HG03571 (cell line): ENCODE data around the gene XIRP2.

ENCODE experiments used
- ATAC-seq: cut with Tn5 transposase; IDR thresholded peaks from one replicate; pipeline ENCODE4 v1.9.1; 2021; ENCODE audit not compliant: unreplicated experiment

Gene XIRP2, protein sequence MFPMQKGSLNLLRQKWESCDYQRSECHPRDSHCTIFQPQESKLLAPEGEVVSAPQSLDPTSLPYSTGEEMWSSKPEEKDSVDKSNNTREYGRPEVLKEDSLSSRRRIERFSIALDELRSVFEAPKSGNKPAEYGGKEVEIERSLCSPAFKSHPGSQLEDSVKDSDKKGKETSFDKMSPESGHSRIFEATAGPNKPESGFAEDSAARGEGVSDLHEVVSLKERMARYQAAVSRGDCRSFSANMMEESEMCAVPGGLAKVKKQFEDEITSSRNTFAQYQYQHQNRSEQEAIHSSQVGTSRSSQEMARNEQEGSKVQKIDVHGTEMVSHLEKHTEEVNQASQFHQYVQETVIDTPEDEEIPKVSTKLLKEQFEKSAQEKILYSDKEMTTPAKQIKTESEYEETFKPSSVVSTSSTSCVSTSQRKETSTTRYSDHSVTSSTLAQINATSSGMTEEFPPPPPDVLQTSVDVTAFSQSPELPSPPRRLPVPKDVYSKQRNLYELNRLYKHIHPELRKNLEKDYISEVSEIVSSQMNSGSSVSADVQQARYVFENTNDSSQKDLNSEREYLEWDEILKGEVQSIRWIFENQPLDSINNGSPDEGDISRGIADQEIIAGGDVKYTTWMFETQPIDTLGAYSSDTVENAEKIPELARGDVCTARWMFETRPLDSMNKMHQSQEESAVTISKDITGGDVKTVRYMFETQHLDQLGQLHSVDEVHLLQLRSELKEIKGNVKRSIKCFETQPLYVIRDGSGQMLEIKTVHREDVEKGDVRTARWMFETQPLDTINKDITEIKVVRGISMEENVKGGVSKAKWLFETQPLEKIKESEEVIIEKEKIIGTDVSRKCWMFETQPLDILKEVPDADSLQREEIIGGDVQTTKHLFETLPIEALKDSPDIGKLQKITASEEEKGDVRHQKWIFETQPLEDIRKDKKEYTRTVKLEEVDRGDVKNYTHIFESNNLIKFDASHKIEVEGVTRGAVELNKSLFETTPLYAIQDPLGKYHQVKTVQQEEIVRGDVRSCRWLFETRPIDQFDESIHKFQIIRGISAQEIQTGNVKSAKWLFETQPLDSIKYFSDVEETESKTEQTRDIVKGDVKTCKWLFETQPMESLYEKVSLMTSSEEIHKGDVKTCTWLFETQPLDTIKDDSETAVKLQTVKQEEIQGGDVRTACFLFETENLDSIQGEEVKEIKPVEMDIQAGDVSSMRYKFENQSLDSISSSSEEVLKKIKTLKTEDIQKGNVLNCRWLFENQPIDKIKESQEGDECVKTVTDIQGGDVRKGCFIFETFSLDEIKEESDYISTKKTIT (N-terminal part only)

DNA sequence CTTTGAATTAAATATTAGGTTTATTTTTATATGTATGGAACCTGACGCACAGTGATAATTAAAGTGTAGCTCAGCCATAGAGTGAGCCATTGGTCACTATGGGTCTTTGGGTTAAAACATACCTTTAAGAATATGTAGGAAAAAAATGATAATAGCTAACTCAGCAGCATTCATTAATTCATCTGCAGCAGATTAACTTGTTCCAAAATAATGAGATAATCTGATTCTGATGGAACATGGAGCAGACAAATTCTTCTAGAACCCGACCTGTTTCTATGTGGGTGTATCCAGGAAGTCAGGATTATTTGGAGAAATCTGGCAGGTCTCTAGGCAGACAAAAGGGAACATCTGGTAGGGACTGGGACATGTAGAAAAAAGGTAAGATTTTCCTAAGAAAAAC is at the start of gene XIRP2:
Gene XIRP2, plus strand, starts transcription at position 301 of the 400 bp plus-strand sequence. CDS start 15,003 bp downstream, outside the sequence.
- ATAC-seq = no peak

DNA sequence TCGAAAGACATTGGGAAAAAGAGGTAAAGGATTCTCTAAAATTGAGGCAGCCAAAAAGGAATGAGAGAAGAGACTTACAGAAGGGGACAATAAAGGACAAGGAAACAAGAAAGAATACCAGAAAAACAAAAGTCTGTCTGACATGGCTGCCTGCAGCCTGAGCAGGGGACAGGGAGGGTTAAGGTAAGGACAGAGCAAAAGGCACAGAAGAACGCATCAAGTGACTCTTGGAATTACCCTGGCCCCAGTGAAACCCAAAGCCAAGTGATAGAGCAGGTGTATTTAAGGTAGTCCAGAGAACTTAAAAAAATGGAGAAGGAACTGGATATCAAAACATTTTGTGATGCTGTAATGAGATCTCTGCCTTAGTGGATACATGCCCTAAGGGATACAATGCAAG is 47.1 kb upstream of the XIRP2 start:
- no peak for ATAC-seq

GRCh38 chr2:166841679-166842078 is 46.6 kb upstream of the XIRP2 start:
- no peak for ATAC-seq

- ATAC-seq = no peak
Observed at GRCh38 chr2:166844111-166844510, 44.2 kb upstream of the XIRP2 start.

- no peak for ATAC-seq
Observed at GRCh38 chr2:166862468-166863132, 25.7 kb upstream of the XIRP2 start.

- ATAC-seq = no peak
Observed at GRCh38 chr2:166867874-166868514, 20.3 kb upstream of the XIRP2 start.

- ATAC-seq = no peak
Observed at GRCh38 chr2:166870346-166870745, 17.9 kb upstream of the XIRP2 start.

DNA sequence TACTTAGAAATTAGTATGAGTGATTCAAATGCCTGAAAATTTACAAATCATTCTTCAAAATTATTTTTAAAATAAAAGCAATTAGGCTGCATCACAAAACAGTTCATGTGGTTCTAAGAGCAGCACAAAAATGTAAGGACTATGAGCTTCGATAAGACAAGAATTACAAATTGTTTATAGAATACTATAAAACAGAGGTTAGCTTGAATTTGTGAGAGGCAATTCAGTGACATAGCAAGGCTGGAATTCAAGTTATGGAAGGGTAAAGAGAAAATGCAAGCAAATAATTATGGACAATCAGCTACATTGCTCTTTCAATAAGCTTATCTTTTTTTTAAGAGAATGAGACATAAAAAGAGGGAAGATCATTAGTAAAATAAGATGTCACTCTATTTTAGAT is 7.1 kb upstream of the XIRP2 start:
- no peak for ATAC-seq

DNA sequence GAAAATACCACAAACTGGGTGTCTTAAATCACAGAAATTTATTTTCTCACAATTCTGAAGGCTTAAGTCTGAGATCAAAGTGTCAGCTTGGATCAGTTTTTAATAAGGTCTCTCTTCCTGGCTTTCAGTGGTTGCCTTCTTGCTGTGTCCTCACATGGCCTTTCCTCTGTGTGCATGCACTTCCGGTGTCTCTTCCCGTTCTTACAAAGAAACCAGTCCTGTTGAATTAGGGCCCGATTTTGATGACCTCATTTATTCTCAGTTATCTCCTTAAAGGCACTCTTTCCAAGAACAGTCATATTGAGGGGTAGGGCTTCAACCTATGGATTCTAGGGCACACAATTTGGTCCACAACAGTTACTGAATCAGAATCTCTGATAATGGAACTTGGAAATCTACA is 5.4 kb upstream of the XIRP2 start:
- ATAC-seq = no peak

DNA sequence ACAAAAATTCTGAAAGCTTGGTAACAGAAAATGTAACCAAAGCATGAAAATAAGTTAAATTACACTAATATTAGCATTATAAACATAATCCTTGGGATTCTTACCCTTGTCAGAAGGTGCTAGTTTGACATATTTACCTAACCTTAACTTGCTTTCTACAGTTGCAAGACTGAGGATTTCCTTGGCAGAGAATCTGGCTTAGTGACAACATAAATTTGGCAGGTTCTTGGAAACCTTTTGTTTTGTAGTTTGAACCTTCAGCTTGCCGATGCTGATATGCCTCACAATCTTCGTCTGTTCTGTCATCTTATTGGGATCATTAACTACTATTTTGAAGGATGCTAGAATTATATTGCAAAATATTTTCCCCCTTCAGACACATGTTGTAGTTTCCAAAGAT is 3.4 kb downstream of the XIRP2 start:
- ATAC-seq = no peak

DNA sequence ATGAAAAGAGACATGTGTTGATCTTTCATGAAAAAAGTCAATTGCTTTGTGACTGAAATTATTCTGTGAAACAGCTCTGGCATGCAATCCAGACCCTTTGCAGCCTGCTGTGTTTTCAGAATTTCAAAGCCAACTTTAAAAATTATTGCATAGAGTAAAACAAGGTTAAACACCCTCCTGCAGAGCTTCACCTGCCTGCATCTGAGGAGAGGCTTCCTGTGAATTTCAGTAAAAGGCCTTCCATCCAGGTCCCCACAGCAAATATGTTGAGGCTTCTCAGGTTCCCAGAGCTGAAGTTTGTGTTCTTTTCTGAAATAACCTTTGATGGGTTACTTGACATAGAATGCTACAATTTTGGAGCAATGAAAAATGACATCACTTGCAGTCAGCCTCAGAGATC is 4.1 kb downstream of the XIRP2 start:
- no peak for ATAC-seq

GRCh38 chr2:166895243-166895642 is 7.0 kb downstream of the XIRP2 start:
- ATAC-seq = no peak

GRCh38 chr2:166897666-166898065 is 9.4 kb downstream of the XIRP2 start:
- ATAC-seq = no peak

GRCh38 chr2:166899676-166900075 is 11.4 kb downstream of the XIRP2 start:
- ATAC-seq = no peak

DNA sequence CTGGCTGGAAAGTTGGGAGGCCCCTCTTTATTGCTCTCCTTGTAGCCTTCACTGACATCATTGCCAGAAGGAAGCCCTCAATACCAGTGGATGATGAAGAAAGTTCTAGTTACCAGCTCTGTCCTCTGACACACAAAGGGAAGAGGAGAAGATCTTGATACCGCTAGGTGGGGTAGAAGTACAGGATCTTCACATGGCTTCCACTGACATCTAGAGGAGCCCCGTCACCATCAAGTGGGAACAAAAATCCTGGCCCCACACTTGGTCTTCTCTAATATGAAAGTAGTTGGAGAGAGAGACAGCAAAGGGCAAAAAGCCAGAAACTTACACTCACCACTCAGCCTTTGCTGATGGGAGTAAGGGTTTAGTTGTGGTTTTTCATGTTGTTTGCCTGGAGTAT is 12.4 kb downstream of the XIRP2 start:
- ATAC-seq = no peak

- ATAC-seq = no peak
Observed at GRCh38 chr2:166901336-166901735, 13.1 kb downstream of the XIRP2 start.

DNA sequence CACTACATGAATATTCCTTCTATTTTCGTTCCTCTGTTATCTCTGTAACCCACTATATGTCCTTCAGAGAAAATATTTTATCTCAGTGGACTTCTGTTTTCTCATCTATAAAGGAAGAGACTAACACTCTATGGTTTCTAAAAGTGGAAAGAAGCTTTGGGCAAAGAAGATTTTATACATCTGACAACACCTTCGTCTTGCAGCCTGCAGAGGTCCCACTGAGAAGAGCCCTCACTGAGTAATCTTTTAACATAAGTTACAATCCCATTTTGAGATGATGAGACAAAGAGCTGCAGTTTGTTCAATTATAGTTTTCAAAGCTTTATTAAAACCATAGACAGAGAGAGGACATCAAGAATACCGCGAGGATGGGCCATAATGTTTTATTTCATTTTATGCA is 28.7 kb downstream of the XIRP2 start:
- ATAC-seq = no peak

- ATAC-seq = no peak
Observed at GRCh38 chr2:166917415-166917814, 29.1 kb downstream of the XIRP2 start.

GRCh38 chr2:166921261-166921896 is 33.1 kb downstream of the XIRP2 start:
- ATAC-seq = no peak

DNA sequence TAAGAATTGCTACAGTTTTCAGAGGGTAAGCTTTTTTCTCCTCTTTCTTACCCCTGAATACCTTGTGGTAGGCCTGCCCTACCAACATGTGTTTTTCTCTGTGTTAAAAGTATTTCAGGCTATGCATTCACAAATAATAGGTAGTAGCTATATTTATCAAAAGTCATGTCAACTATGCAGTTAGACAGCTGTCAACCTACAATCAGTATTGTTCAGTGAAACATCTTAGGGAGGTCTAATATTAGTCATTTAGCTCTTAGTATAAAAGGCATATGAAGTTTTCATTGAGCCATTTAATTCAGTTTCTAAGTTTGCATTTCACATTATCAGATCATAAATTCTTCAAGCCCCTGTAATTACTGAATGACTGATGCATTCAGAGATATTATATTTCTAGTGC is 36.7 kb downstream of the XIRP2 start:
- no peak for ATAC-seq
